ENCODE measurements around the gene CTNS.
"Not testable (repeated sequence)": the region's sequence is repeated elsewhere in the genome, so short reads cannot be mapped to it uniquely, and the experiment has no call there.

CTNS gene

GRCh38 chr17:3685174-3685573 lies 48.6 kb downstream of the CTNS start:
- DNase-seq (ENCODE audit: low read depth in 3 of 3): no peak

GRCh38 chr17:3688027-3688553 lies 51.5 kb downstream of the CTNS start:
- DNase-seq (ENCODE audit: low read depth in 3 of 3): no peak

- DNase-seq (ENCODE audit: low read depth in 3 of 3): no peak
Observed at GRCh38 chr17:3688852-3689261, 52.3 kb downstream of the CTNS start.

- DNase-seq (ENCODE audit: low read depth in 3 of 3): no peak
Observed at GRCh38 chr17:3689262-3690093, 52.9 kb downstream of the CTNS start.

- DNase-seq (ENCODE audit: low read depth in 3 of 3): no peak
Observed at GRCh38 chr17:3690094-3690715, 53.6 kb downstream of the CTNS start.

- no peak for DNase-seq (ENCODE audit: low read depth in 3 of 3)
Observed at GRCh38 chr17:3691617-3692067, 55.1 kb downstream of the CTNS start.

GRCh38 chr17:3692346-3692745 lies 55.8 kb downstream of the CTNS start:
- no peak for DNase-seq (ENCODE audit: low read depth in 3 of 3)

- DNase-seq (ENCODE audit: low read depth in 3 of 3): no peak
Observed at GRCh38 chr17:3693141-3693540, 56.6 kb downstream of the CTNS start.

GRCh38 chr17:3693829-3694231 lies 57.3 kb downstream of the CTNS start:
- no peak for DNase-seq (ENCODE audit: low read depth in 3 of 3)

GRCh38 chr17:3695129-3695722 lies 58.7 kb downstream of the CTNS start:
- DNase-seq (ENCODE audit: low read depth in 3 of 3): no peak

GRCh38 chr17:3695723-3696411 lies 59.3 kb downstream of the CTNS start, which contains the start of gene P2RX5:
TSS of gene P2RX5 (minus strand) at chr17:3696155. CDS start at chr17:3696005, 150 bp downstream.
- DNase-seq (ENCODE audit: low read depth in 3 of 3): no peak

GRCh38 chr17:3697103-3697476 lies 60.5 kb downstream of the CTNS start:
- no peak for DNase-seq (ENCODE audit: low read depth in 3 of 3)

- DNase-seq (ENCODE audit: low read depth in 3 of 3): no peak
Observed at GRCh38 chr17:3698139-3698538, 61.6 kb downstream of the CTNS start.

- no peak for DNase-seq (ENCODE audit: low read depth in 3 of 3)
Observed at GRCh38 chr17:3699951-3700350, 63.4 kb downstream of the CTNS start.

GRCh38 chr17:3702041-3702539 lies 65.5 kb downstream of the CTNS start:
- DNase-seq (ENCODE audit: low read depth in 3 of 3): not testable (repeated sequence)

GRCh38 chr17:3704931-3705717 lies 68.6 kb downstream of the CTNS start:
- no peak for DNase-seq (ENCODE audit: low read depth in 3 of 3)

GRCh38 chr17:3705718-3705984 lies 69.1 kb downstream of the CTNS start:
- not testable (repeated sequence) for DNase-seq (ENCODE audit: low read depth in 3 of 3)

- no peak for DNase-seq (ENCODE audit: low read depth in 3 of 3)
Observed at GRCh38 chr17:3708366-3708765, 71.8 kb downstream of the CTNS start.

- DNase-seq (ENCODE audit: low read depth in 3 of 3): peak in 2 of 3 experiments; percentile 37 to 61
Observed at GRCh38 chr17:3710951-3711383, 74.4 kb downstream of the CTNS start.
